NCI-H146 treated with DMSO at 0.1 percent for 48 hours (cell line): ENCODE results near the gene ZNF318.
"Not testable (repeated sequence)": the region's sequence is repeated elsewhere in the genome, so short reads cannot be mapped to it uniquely, and the experiment has no call there.

ENCODE experiments used
- DNase-seq: peaks from one replicate; lab custom pipeline; 2025; ENCODE audit not compliant: unreplicated experiment; lab: John Stamatoyannopoulos, UW

Gene ZNF318

GRCh38 chr6:43369174-43370002 lies at the start of gene ZNF318:
Gene ZNF318, minus strand, starts transcription at chr6:43369647. Its CDS starts 282 bp downstream, at chr6:43369365.
- peak; percentile 99 for DNase-seq

- DNase-seq, result no peak
These were observed 47.5 kb upstream of the ZNF318 start for GRCh38 chr6:43416935-43417334.

GRCh38 chr6:43415275-43415674 lies 45.8 kb upstream of the ZNF318 start:
- DNase-seq, result not testable (repeated sequence)

GRCh38 chr6:43413002-43413401 lies 43.6 kb upstream of the ZNF318 start:
- no peak for DNase-seq

GRCh38 chr6:43412541-43412940 lies 43.1 kb upstream of the ZNF318 start:
- no peak for DNase-seq

- DNase-seq, result not testable (repeated sequence)
These were observed 41.3 kb upstream of the ZNF318 start for GRCh38 chr6:43410776-43411175.

- no peak for DNase-seq
These were observed 38.8 kb upstream of the ZNF318 start for GRCh38 chr6:43408259-43408658.

GRCh38 chr6:43407296-43407695 lies 37.8 kb upstream of the ZNF318 start:
- DNase-seq, result no peak

GRCh38 chr6:43405354-43405753 lies 35.9 kb upstream of the ZNF318 start:
- DNase-seq, result no peak

- no peak for DNase-seq
These were observed 33.4 kb upstream of the ZNF318 start for GRCh38 chr6:43402820-43403219.

GRCh38 chr6:43401730-43402129 lies 32.3 kb upstream of the ZNF318 start:
- no peak for DNase-seq

- DNase-seq, result no peak
These were observed 30.6 kb upstream of the ZNF318 start for GRCh38 chr6:43399932-43400487.

- DNase-seq, result no peak
These were observed 27.1 kb upstream of the ZNF318 start for GRCh38 chr6:43396408-43397149.

- no peak for DNase-seq
These were observed 26.3 kb upstream of the ZNF318 start for GRCh38 chr6:43395776-43396175.

- no peak for DNase-seq
These were observed 25.5 kb upstream of the ZNF318 start for GRCh38 chr6:43394982-43395381.

- no peak for DNase-seq
These were observed 24.2 kb upstream of the ZNF318 start for GRCh38 chr6:43393602-43394001.

GRCh38 chr6:43393133-43393532 lies 23.7 kb upstream of the ZNF318 start:
- not testable (repeated sequence) for DNase-seq

GRCh38 chr6:43391440-43392031 lies 22.1 kb upstream of the ZNF318 start:
- DNase-seq, result no peak

GRCh38 chr6:43390753-43391439 lies 21.4 kb upstream of the ZNF318 start:
- not testable (repeated sequence) for DNase-seq

- DNase-seq, result no peak
These were observed 20.4 kb upstream of the ZNF318 start for GRCh38 chr6:43389730-43390295.

GRCh38 chr6:43386492-43386891 lies 17.0 kb upstream of the ZNF318 start:
- no peak for DNase-seq
